Measurements from ENCODE around the gene EIF3L. TPM values are rescaled to one million over a fixed set of nuclear protein-coding genes. Genes with fewer than 3 reads are reported as not detected.
"Not testable (repeated sequence)": the region's sequence is repeated elsewhere in the genome, so short reads cannot be mapped to it uniquely, and the experiment has no call there.

Gene EIF3L
- total RNA-seq = 435 and 452 TPM in 2 replicates
- long read RNA-seq, transcript EIF3L-212 (12 exons, 1,708 nt) = minor isoform, 6 of 2,660 reads
- long read RNA-seq, transcript EIF3L-203 (13 exons, 3,220 nt) = major isoform, 2,418 of 2,660 reads
- long read RNA-seq, transcript EIF3L-213 (6 exons, 1,294 nt) = minor isoform, 11 of 2,660 reads
- long read RNA-seq, partial matches to known transcripts = 82 of 2,660 reads
- long read RNA-seq, other reads (novel, unspliced or antisense) = 142 of 2,660 reads

DNA sequence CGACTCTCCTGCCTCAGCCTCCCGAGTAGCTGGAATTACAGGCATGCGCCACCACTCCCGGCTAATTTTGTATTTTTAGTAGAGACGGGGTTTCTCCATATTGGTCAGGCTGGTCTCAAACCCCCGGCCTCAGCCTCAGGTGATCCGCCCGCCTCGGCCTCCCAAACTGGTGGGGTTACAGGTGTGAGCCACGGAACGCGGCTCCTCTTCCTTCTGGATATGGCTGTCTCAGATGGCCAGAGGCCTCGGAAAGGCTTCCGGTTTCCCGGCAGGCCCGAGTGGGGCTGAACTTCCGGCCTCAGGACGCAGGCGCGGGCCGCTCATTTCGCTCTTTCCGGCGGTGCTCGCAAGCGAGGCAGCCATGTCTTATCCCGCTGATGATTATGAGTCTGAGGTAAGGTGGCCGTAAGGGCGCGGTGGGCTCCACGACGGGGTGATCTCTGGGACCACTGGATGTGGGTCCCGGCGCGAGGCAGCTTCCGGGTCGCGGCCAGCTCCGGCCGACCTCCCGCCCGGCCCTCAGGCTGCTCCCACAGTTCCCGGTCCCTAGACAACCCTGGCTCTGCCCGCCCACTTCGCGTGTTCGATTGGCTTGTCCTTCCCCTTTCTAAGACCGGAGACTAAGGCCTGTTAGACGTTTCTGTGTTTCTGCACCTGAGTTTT lies at the start of gene EIF3L:
EIF3L (plus strand) TSS at position 331 of the 663 bp plus-strand sequence; CDS start at position 362, 31 bp downstream.
- peaks cover 26% of the 10 kb centered on the region for H3K4me1 Mint-ChIP-seq (ENCODE audit: unreplicated experiment)
- peak within 1 kb of the TSS; percentile 99 for H3K27ac Mint-ChIP-seq (ENCODE audit: unreplicated experiment)
- H3K9me3 Mint-ChIP-seq (ENCODE audit: unreplicated experiment) = no peaks in the 10 kb centered on the region
- peak; percentile 96 for DNase-seq (ENCODE audit: extremely low spot score, unreplicated experiment)
- H3K4me3 Mint-ChIP-seq (ENCODE audit: unreplicated experiment) = peak within 1 kb of the TSS; percentile 98
- H3K36me3 Mint-ChIP-seq (ENCODE audit: unreplicated experiment) = peaks cover 23% of the 10 kb centered on the region
- TF ChIP-seq, protein P1, sequence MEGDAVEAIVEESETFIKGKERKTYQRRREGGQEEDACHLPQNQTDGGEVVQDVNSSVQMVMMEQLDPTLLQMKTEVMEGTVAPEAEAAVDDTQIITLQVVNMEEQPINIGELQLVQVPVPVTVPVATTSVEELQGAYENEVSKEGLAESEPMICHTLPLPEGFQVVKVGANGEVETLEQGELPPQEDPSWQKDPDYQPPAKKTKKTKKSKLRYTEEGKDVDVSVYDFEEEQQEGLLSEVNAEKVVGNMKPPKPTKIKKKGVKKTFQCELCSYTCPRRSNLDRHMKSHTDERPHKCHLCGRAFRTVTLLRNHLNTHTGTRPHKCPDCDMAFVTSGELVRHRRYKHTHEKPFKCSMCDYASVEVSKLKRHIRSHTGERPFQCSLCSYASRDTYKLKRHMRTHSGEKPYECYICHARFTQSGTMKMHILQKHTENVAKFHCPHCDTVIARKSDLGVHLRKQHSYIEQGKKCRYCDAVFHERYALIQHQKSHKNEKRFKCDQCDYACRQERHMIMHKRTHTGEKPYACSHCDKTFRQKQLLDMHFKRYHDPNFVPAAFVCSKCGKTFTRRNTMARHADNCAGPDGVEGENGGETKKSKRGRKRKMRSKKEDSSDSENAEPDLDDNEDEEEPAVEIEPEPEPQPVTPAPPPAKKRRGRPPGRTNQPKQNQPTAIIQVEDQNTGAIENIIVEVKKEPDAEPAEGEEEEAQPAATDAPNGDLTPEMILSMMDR (IDR thresholded peaks at IDR 0.05) = no peak
- H3K27me3 Mint-ChIP-seq (ENCODE audit: unreplicated experiment) = no peaks in the 10 kb centered on the region

DNA sequence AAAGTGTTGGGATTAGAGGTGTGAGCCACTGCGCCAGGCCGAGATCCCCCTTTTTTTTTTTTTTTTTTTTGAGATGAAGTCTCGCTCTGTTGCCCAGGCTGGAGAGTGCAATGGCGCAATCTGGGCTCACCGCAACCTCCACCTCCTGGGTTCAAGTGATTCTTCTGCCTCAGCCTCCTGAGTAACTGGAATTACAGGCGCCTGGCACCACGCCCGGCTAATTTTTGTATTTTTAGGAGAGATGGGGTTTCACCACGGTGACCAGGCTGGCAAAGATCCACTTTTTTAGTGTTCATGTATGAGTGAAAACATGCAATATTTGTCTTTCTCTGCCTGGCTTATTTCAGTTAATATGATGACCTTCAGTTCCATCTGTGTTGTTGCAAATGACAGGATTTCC lies 49.2 kb upstream of the EIF3L start:
- H3K27me3 Mint-ChIP-seq (ENCODE audit: unreplicated experiment); DNase-seq (ENCODE audit: extremely low spot score, unreplicated experiment); H3K36me3 Mint-ChIP-seq (ENCODE audit: unreplicated experiment); H3K9me3 Mint-ChIP-seq (ENCODE audit: unreplicated experiment); H3K27ac Mint-ChIP-seq (ENCODE audit: unreplicated experiment); H3K4me3 Mint-ChIP-seq (ENCODE audit: unreplicated experiment): not testable (repeated sequence)
- H3K4me1 Mint-ChIP-seq (ENCODE audit: unreplicated experiment) = peaks cover 16% of the 10 kb centered on the region

DNA sequence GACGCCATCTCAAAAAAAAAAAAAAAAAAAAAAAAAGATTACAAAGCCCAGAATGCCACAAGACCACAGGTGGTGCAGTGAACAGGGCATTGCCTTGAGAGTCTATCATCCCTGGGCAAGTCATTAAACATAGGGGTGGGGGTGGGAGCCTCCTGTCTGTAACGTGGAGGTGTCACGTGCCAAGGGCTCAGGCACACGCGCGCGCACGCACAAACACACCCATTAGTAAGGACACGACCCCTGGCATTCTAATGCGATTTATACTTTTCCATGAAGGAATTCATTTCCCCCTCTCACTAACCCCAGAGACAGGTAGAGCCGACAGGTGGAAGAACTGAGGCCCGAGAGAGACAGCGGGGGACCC lies 47.3 kb upstream of the EIF3L start:
- Mint-ChIP-seq H3K27me3 (ENCODE audit: unreplicated experiment) (peaks cover 7% of the 10 kb centered on the region), H3K4me1 (ENCODE audit: unreplicated experiment) (peaks cover 34% of the 10 kb centered on the region), H3K9me3 (ENCODE audit: unreplicated experiment) (no peaks in the 10 kb centered on the region), H3K4me3 (ENCODE audit: unreplicated experiment) (peak overlapping the region; percentile 73), H3K27ac (ENCODE audit: unreplicated experiment) (peak overlapping the region; percentile 68), H3K36me3 (ENCODE audit: unreplicated experiment) (no peaks in the 10 kb centered on the region)
- DNase-seq (ENCODE audit: extremely low spot score, unreplicated experiment) = no peak
- TF ChIP-seq, protein P1 (IDR thresholded peaks at IDR 0.05) = no peak

DNA sequence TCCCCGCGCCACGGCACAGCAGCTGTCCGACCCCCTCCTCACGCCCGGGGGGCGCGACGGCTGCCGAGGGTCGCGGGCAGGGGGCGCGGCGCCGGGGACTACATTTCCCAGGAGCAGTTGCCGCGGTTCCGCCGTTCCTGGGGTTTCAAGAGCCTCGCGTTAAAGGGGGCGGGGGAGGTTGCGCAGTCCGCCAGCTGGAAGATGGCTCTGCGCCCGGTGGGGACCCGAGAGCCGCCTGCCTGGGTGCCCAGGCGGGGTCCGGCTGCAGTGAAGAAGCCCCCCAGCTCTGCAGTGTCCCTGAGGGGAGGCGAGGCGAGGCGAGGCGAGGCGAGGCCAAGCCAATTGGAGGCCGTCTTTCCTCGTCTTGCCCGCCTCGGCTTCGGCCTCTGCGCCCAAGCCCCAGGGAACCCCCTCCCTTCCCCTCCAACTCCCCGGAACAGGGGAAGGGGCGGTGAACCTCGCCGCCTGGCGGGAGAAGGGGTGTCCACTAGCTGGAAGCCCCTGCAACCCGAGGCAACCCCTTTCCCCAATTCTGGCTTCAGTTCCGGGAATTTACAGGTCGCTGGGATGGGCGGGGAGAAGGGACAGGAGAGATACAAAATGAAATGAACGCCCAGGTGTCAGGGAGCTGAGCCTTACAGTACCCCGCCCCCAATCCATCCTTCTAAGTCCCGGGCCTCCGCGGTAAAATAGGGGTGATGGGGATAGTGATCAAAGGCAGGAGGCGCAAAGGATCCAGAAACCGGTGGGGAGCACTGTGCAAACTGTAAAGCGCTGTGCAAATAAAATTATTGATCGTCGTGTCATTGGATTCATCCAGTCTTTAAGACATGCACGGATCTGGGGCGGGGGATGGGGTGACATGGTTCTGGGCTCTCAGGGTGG lies 46.7 kb upstream of the EIF3L start:
- no peaks in the 10 kb centered on the region for H3K36me3 Mint-ChIP-seq (ENCODE audit: unreplicated experiment)
- H3K27ac Mint-ChIP-seq (ENCODE audit: unreplicated experiment) = peak overlapping the region; percentile 59
- H3K9me3 Mint-ChIP-seq (ENCODE audit: unreplicated experiment) = no peaks in the 10 kb centered on the region
- peaks cover 7% of the 10 kb centered on the region for H3K27me3 Mint-ChIP-seq (ENCODE audit: unreplicated experiment)
- H3K4me1 Mint-ChIP-seq (ENCODE audit: unreplicated experiment) = peaks cover 41% of the 10 kb centered on the region
- TF ChIP-seq, protein P1 (IDR thresholded peaks at IDR 0.05) = no peak
- DNase-seq (ENCODE audit: extremely low spot score, unreplicated experiment) = no peak
- peak overlapping the region; percentile 73 for H3K4me3 Mint-ChIP-seq (ENCODE audit: unreplicated experiment)

DNA sequence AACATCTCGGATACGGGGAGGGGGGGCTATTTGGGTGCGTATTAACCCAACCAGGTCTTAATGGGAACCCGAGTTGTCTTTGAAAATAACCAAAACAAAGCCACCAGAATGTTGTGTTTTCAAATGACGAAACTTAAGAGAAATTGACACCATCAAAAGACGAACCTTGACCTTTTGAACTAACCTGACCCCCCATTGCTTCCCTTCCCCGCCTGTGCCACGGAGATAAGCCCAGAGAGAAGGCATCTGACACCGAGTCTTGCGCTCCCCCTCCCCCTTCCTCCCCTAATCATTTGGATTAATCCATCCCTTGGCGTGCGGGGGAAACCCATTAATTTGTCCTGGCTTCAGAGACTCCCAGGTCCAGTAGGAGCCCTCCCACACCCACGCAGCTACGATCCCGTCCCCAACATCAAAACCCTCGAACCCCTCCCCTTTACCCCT lies 46.0 kb upstream of the EIF3L start:
- DNase-seq (ENCODE audit: extremely low spot score, unreplicated experiment) = no peak
- H3K9me3 Mint-ChIP-seq (ENCODE audit: unreplicated experiment) = no peaks in the 10 kb centered on the region
- no peaks in the 10 kb centered on the region for H3K36me3 Mint-ChIP-seq (ENCODE audit: unreplicated experiment)
- peak overlapping the region; percentile 71 for H3K4me3 Mint-ChIP-seq (ENCODE audit: unreplicated experiment)
- TF ChIP-seq, protein P1 (IDR thresholded peaks at IDR 0.05) = no peak
- no peak overlapping the region for H3K27ac Mint-ChIP-seq (ENCODE audit: unreplicated experiment)
- H3K4me1 Mint-ChIP-seq (ENCODE audit: unreplicated experiment) = peaks cover 43% of the 10 kb centered on the region
- H3K27me3 Mint-ChIP-seq (ENCODE audit: unreplicated experiment) = peaks cover 5% of the 10 kb centered on the region

Data from osteocyte (in vitro differentiated cells).